GM23338 (cell line): ENCODE data around the gene THADA. TPM values are rescaled to one million over a fixed set of nuclear protein-coding genes. Genes with fewer than 3 reads are reported as not detected.

Experiments
- ATAC-seq: fragments of 200-7000 bp; cut with Tn5 transposase; 3 replicates; pipeline ENCODE4 v1.9.1; 2020
- DNase-seq: peaks from one replicate; pipeline ENCODE4 v3.0.0-alpha.2; 2015; ENCODE audit warnings: low spot score
- H2AFZ ChIP-seq: fragments of 200-600 bp; sonication (generic); 2 replicates; pipeline ENCODE4 v1.8.0; 2016; ENCODE audit warnings: antibody characterized with exemption, mild to moderate bottlenecking, moderate library complexity
- H3F3A ChIP-seq: fragments of 200-600 bp; sonication (generic); replicated peaks from 2 replicates; pipeline ENCODE4 v1.8.0; 2017; ENCODE audit warnings: antibody characterized with exemption, mixed run types, low read depth
- H3K27ac ChIP-seq: fragments of 200-600 bp; sonication (generic); 2 replicates; pipeline ENCODE4 v1.6.1; 2016; ENCODE audit warnings: low read depth
- H3K27me3 ChIP-seq: fragments of 200-600 bp; sonication (generic); 2 replicates; pipeline ENCODE4 v1.8.0; 2016; ENCODE audit warnings: mild to moderate bottlenecking, mixed run types, moderate library complexity; ENCODE audit not compliant: insufficient read depth
- H3K36me3 ChIP-seq: fragments of 200-600 bp; sonication (generic); 2 replicates; pipeline ENCODE4 v1.8.0; 2016; ENCODE audit warnings: mild to moderate bottlenecking; ENCODE audit not compliant: insufficient read depth
- H3K4me1 ChIP-seq: fragments of 200-600 bp; sonication (generic); 2 replicates; pipeline ENCODE4 v1.8.0; 2016; ENCODE audit warnings: mild to moderate bottlenecking, moderate library complexity; ENCODE audit not compliant: insufficient read depth
- H3K4me2 ChIP-seq: fragments of 200-600 bp; sonication (generic); 2 replicates; pipeline ENCODE4 v1.7.1; 2017; ENCODE audit warnings: mixed run types
- H3K4me3 ChIP-seq: fragments of 200-600 bp; sonication (generic); 2 replicates; pipeline ENCODE4 v1.6.1; 2016; ENCODE audit warnings: mixed run types
- H3K79me2 ChIP-seq: fragments of 200-600 bp; sonication (generic); replicated peaks from 2 replicates; pipeline ENCODE4 v1.8.0; 2017; ENCODE audit warnings: mild to moderate bottlenecking; ENCODE audit not compliant: insufficient read depth
- H3K9me2 ChIP-seq: fragments of 200-600 bp; sonication (generic); 2 replicates; pipeline ENCODE4 v1.8.0; 2017; ENCODE audit not compliant: insufficient read depth
- H4K20me1 ChIP-seq: fragments of 200-600 bp; sonication (generic); replicated peaks from 2 replicates; pipeline ENCODE4 v1.8.0; 2017; ENCODE audit warnings: mild to moderate bottlenecking; ENCODE audit not compliant: insufficient read depth
- H3K27ac Mint-ChIP-seq: 2 replicates; pipeline ENCODE4 v1.8.0; 2020; ENCODE audit warnings: inconsistent platforms, mild to moderate bottlenecking, moderate library complexity, mixed read lengths
- H3K27me3 Mint-ChIP-seq: 3 replicates; pipeline ENCODE4 v1.8.0; 2022; ENCODE audit warnings: low read depth, mild to moderate bottlenecking, moderate library complexity, mixed read lengths, inconsistent platforms; ENCODE audit not compliant: insufficient read depth, poor library complexity
- H3K36me3 Mint-ChIP-seq: 3 replicates; pipeline ENCODE4 v1.8.0; 2021; ENCODE audit warnings: low read depth, mild to moderate bottlenecking, inconsistent platforms, moderate library complexity, mixed read lengths
- H3K4me1 Mint-ChIP-seq: 3 replicates; pipeline ENCODE4 v1.8.0; 2020; ENCODE audit warnings: mild to moderate bottlenecking, inconsistent platforms, mixed read lengths
- H3K4me3 Mint-ChIP-seq: 3 replicates; pipeline ENCODE4 v1.8.0; 2021; ENCODE audit warnings: moderate library complexity, mild to moderate bottlenecking, inconsistent platforms, mixed read lengths
- H3K9me3 Mint-ChIP-seq: 3 replicates; pipeline ENCODE4 v1.8.0; 2020; ENCODE audit warnings: moderate library complexity, mild to moderate bottlenecking, inconsistent platforms, mixed read lengths
- CREB1 ChIP-seq: fragments of 250-450 bp; sonication (Bioruptor Pico); IDR thresholded peaks from 2 replicates; pipeline ENCODE4 v1.5.0; 2020; ENCODE audit warnings: low read depth, mild to moderate bottlenecking, moderate library complexity
- CTCF ChIP-seq, 2 experiments: fragments of 200-600 bp in 1 of 2; sonication (generic) in 1 of 2; conservative IDR thresholded peaks; 2 replicates each; pipeline versions ENCODE4 v1.5.1 to v1.6.1; 2016 to 2017; ENCODE audit warnings: antibody characterized with exemption in 2 of 2, low read depth in 2 of 2, mild to moderate bottlenecking in 2 of 2, moderate library complexity in 1 of 2
- ETS1 ChIP-seq: IDR thresholded peaks from 2 replicates; pipeline ENCODE4 v1.6.1; 2016; ENCODE audit warnings: antibody characterized with exemption
- EZH2 ChIP-seq: fragments of 200-600 bp; sonication (generic); IDR thresholded peaks from one replicate; pipeline ENCODE4 v1.8.0; 2017; ENCODE audit warnings: antibody characterized with exemption, mild to moderate bottlenecking, low read depth; ENCODE audit not compliant: unreplicated experiment
- JUNB ChIP-seq: IDR thresholded peaks from one replicate; pipeline ENCODE4 v1.6.1; 2016; ENCODE audit warnings: antibody characterized with exemption; ENCODE audit not compliant: unreplicated experiment
- NANOG ChIP-seq: IDR thresholded peaks from 2 replicates; pipeline ENCODE4 v1.6.1; 2016; ENCODE audit warnings: antibody characterized with exemption, borderline replicate concordance
- POLR2AphosphoS5 ChIP-seq: IDR thresholded peaks from 2 replicates; pipeline ENCODE4 v1.6.1; 2016; ENCODE audit warnings: antibody characterized with exemption, low read depth
- REST ChIP-seq: IDR thresholded peaks from one replicate; pipeline ENCODE4 v1.6.1; 2018; ENCODE audit warnings: antibody characterized with exemption; ENCODE audit not compliant: unreplicated experiment
- STAT1 ChIP-seq: IDR thresholded peaks from one replicate; pipeline ENCODE4 v1.6.1; 2016; ENCODE audit warnings: antibody characterized with exemption; ENCODE audit not compliant: unreplicated experiment
- ZNF114 ChIP-seq: fragments of 250-450 bp; sonication (Bioruptor Pico); IDR thresholded peaks from 2 replicates; pipeline ENCODE4 v1.5.0; 2020; ENCODE audit warnings: mild to moderate bottlenecking, moderate library complexity
- ZNF331 ChIP-seq: fragments of 250-450 bp; sonication (Bioruptor Pico); IDR thresholded peaks from 2 replicates; pipeline ENCODE4 v1.5.0; 2020; ENCODE audit warnings: low read depth, mild to moderate bottlenecking, moderate library complexity
- polyA plus RNA-seq: library from polyadenylated mRNA; unstranded; fragments of >200 nt; fragmentation: Nextera tagmentation; extraction: Ambion mirVana; gene quantifications from 2 replicates; pipeline ENCODE4 v1.2.1, GENCODE V29; 2016
- total RNA-seq: library from RNA; depleted of rRNA; stranded (reverse); fragments of >200 nt; shearing (Covaris generic); gene quantifications from 2 replicates; pipeline ENCODE4 v1.2.3, GENCODE V29; 2014
- TF ChIP-seq, protein P1 (sequence below): fragments of 250-450 bp; sonication (Bioruptor Pico); IDR thresholded peaks from 2 replicates; pipeline ENCODE4 v1.5.0; 2020; ENCODE audit warnings: mild to moderate bottlenecking, moderate library complexity

THADA gene
- total and polyA plus RNA-seq, 2 experiments from 2014 or later = 17.0 to 30.7 TPM

DNA sequence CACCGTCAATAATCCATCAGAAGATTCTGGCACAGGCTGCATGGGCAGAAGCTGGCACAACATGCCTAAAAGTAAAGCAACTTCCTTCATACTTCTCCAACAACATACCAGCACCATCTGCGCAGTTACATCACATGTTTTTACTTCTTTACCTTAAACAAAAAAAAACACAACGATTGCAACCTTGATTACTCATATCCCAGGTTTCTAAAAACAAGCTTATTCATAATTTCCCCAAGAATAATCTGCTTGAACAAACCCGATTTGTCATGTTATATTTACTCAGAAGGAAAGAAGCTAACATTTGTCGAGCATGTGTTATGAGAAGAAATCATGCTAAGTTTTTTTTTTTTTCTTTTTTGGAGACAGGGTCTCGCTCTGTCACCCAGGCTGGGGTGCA is 54.7 kb downstream of the THADA start:
- Mint-ChIP-seq H3K36me3 (peaks cover 3% of the 10 kb centered on the region), H3K4me3 (no peak overlapping the region), H3K4me1 (no peaks in the 10 kb centered on the region), H3K27me3 (peaks cover 2% of the 10 kb centered on the region), H3K9me3 (peaks cover 12% of the 10 kb centered on the region; the same call in 2 of the 3 replicates), H3K27ac (no peak overlapping the region)
- Histone ChIP-seq H4K20me1 (no peaks in the 10 kb centered on the region), H3K27ac (no peak overlapping the region), H2AFZ (no peak overlapping the region), H3K79me2 (no peaks in the 10 kb centered on the region), H3K4me3 (no peak overlapping the region), H3K27me3 (no peaks in the 10 kb centered on the region), H3K36me3 (no peaks in the 10 kb centered on the region), H3K4me1 (no peaks in the 10 kb centered on the region), H3K4me2 (no peak overlapping the region), H3K9me2 (no peaks in the 10 kb centered on the region), H3F3A (no peaks in the 10 kb centered on the region)
- TF ChIP-seq CTCF (conservative IDR thresholded peaks at IDR 0.05; ENCODE audit: low read depth in 2 of 2) = no peak
- no peak for TF ChIP-seq POLR2AphosphoS5
- TF ChIP-seq CREB1 (CRISPR knock-in tag) = no peak
- TF ChIP-seq, protein P1, sequence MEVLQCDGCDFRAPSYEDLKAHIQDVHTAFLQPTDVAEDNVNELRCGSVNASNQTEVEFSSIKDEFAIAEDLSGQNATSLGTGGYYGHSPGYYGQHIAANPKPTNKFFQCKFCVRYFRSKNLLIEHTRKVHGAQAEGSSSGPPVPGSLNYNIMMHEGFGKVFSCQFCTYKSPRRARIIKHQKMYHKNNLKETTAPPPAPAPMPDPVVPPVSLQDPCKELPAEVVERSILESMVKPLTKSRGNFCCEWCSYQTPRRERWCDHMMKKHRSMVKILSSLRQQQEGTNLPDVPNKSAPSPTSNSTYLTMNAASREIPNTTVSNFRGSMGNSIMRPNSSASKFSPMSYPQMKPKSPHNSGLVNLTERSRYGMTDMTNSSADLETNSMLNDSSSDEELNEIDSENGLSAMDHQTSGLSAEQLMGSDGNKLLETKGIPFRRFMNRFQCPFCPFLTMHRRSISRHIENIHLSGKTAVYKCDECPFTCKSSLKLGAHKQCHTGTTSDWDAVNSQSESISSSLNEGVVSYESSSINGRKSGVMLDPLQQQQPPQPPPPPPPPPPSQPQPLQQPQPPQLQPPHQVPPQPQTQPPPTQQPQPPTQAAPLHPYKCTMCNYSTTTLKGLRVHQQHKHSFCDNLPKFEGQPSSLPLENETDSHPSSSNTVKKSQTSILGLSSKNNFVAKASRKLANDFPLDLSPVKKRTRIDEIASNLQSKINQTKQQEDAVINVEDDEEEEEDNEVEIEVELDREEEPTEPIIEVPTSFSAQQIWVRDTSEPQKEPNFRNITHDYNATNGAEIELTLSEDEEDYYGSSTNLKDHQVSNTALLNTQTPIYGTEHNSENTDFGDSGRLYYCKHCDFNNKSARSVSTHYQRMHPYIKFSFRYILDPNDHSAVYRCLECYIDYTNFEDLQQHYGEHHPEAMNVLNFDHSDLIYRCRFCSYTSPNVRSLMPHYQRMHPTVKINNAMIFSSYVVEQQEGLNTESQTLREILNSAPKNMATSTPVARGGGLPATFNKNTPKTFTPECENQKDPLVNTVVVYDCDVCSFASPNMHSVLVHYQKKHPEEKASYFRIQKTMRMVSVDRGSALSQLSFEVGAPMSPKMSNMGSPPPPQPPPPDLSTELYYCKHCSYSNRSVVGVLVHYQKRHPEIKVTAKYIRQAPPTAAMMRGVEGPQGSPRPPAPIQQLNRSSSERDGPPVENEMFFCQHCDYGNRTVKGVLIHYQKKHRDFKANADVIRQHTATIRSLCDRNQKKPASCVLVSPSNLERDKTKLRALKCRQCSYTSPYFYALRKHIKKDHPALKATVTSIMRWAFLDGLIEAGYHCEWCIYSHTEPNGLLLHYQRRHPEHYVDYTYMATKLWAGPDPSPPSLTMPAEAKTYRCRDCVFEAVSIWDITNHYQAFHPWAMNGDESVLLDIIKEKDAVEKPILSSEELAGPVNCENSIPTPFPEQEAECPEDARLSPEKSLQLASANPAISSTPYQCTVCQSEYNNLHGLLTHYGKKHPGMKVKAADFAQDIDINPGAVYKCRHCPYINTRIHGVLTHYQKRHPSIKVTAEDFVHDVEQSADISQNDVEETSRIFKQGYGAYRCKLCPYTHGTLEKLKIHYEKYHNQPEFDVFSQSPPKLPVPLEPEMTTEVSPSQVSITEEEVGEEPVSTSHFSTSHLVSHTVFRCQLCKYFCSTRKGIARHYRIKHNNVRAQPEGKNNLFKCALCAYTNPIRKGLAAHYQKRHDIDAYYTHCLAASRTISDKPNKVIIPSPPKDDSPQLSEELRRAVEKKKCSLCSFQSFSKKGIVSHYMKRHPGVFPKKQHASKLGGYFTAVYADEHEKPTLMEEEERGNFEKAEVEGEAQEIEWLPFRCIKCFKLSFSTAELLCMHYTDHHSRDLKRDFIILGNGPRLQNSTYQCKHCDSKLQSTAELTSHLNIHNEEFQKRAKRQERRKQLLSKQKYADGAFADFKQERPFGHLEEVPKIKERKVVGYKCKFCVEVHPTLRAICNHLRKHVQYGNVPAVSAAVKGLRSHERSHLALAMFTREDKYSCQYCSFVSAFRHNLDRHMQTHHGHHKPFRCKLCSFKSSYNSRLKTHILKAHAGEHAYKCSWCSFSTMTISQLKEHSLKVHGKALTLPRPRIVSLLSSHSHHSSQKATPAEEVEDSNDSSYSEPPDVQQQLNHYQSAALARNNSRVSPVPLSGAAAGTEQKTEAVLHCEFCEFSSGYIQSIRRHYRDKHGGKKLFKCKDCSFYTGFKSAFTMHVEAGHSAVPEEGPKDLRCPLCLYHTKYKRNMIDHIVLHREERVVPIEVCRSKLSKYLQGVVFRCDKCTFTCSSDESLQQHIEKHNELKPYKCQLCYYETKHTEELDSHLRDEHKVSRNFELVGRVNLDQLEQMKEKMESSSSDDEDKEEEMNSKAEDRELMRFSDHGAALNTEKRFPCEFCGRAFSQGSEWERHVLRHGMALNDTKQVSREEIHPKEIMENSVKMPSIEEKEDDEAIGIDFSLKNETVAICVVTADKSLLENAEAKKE (CRISPR knock-in tag) = no peak
- no peak for TF ChIP-seq EZH2
- TF ChIP-seq REST = no peak
- TF ChIP-seq JUNB = no peak
- no peak for TF ChIP-seq ETS1
- TF ChIP-seq NANOG = no peak
- TF ChIP-seq ZNF114 = no peak
- no peak for TF ChIP-seq STAT1
- no peak for TF ChIP-seq ZNF331 (CRISPR knock-in tag)
- DNase-seq = no peak
- no peak for ATAC-seq
